IMR-90 (cell line): ENCODE data around the gene HMOX2.

ENCODE experiments used
- POLR2A ChIP-seq: IDR thresholded peaks from 2 replicates; pipeline ENCODE4 v1.6.1; 2012; ENCODE audit warnings: mild to moderate bottlenecking, low read depth, low read length
- RAD21 ChIP-seq: IDR thresholded peaks from 2 replicates; pipeline ENCODE4 v1.6.1; 2012; ENCODE audit warnings: low read length, improper control_type of control experiment
- TF ChIP-seq, protein P1 (sequence below): conservative IDR thresholded peaks from 2 replicates; pipeline ENCODE4 v1.5.1; 2012; ENCODE audit warnings: mild to moderate bottlenecking, low read depth, low read length, improper control_type of control experiment
- TF ChIP-seq, protein P2 (sequence below): fragments of 150-350 bp; IDR thresholded peaks from 2 replicates; pipeline ENCODE4 v1.6.1; 2017; ENCODE audit warnings: mild to moderate bottlenecking, antibody characterized with exemption, low read length, low read depth

DNA sequence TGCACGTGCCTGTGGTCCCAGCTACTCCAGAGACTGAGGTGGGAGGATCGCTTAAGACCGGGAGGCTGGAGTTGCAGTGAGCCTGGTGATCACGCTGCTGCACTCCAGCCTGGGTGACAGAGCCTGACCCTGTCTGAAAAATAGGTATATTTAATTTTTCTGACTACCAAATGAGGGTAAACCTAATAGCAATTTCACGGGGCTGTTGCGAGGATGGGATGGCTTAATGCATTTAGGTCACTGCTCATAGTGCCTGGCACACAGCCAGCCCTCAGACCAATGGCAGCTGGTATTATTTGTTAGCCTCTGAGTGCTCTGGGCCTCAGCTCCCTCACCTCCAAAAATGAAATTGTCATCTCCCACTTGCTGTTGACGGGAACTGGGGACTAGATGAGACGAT is 68.3 kb downstream of the HMOX2 start:
- TF ChIP-seq, protein P1, sequence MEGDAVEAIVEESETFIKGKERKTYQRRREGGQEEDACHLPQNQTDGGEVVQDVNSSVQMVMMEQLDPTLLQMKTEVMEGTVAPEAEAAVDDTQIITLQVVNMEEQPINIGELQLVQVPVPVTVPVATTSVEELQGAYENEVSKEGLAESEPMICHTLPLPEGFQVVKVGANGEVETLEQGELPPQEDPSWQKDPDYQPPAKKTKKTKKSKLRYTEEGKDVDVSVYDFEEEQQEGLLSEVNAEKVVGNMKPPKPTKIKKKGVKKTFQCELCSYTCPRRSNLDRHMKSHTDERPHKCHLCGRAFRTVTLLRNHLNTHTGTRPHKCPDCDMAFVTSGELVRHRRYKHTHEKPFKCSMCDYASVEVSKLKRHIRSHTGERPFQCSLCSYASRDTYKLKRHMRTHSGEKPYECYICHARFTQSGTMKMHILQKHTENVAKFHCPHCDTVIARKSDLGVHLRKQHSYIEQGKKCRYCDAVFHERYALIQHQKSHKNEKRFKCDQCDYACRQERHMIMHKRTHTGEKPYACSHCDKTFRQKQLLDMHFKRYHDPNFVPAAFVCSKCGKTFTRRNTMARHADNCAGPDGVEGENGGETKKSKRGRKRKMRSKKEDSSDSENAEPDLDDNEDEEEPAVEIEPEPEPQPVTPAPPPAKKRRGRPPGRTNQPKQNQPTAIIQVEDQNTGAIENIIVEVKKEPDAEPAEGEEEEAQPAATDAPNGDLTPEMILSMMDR = no peak
- TF ChIP-seq POLR2A (no peak), RAD21 (no peak)
- TF ChIP-seq, protein P2, sequence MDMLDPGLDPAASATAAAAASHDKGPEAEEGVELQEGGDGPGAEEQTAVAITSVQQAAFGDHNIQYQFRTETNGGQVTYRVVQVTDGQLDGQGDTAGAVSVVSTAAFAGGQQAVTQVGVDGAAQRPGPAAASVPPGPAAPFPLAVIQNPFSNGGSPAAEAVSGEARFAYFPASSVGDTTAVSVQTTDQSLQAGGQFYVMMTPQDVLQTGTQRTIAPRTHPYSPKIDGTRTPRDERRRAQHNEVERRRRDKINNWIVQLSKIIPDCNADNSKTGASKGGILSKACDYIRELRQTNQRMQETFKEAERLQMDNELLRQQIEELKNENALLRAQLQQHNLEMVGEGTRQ = no peak
